C4-2B (cell line): ENCODE data around the gene TLX2.

Experiments
- CTCF ChIP-seq: fragments of 450-650 bp; conservative IDR thresholded peaks from 2 replicates; pipeline ENCODE4 v1.5.1; 2017; ENCODE audit warnings: mild to moderate bottlenecking
- ZFX ChIP-seq: fragments of 450-650 bp; IDR thresholded peaks from 2 replicates; pipeline ENCODE4 v1.6.1; 2017

DNA sequence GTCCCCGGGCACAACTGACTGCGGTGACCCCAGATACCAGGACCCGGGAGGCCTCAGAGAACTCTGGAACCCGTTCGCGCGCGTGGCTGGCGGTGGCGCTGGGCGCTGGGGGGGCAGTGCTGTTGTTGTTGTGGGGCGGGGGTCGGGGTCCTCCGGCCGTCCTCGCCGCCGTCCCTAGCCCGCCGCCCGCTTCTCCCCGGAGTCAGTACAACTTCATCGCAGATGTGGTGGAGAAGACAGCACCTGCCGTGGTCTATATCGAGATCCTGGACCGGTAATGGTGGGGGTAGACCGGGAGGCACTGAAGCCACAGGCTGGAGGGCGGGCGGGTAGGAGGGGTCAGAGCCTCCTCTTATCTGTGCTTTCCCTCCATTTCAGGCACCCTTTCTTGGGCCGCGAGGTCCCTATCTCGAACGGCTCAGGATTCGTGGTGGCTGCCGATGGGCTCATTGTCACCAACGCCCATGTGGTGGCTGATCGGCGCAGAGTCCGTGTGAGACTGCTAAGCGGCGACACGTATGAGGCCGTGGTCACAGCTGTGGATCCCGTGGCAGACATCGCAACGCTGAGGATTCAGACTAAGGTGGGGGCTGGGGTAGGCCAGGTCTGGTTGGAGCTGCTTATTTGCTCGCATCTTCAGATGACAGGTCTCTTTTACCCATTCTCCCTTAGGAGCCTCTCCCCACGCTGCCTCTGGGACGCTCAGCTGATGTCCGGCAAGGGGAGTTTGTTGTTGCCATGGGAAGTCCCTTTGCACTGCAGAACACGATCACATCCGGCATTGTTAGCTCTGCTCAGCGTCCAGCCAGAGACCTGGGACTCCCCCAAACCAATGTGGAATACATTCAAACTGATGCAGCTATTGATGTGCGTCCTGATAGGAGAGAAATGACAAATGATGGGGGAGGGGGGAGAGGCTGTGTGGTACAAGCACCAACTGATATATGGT is 16.3 kb downstream of the TLX2 start:
- TF ChIP-seq CTCF (no peak), ZFX (no peak)
